NCI-H2196 treated with DMSO at 0.1 percent for 48 hours (cell line): ENCODE results near the gene RXFP4.
A peak's percentile ranks its signal among the peaks of the same experiment; 100 is the strongest.
"Not testable (repeated sequence)": the region's sequence is repeated elsewhere in the genome, so short reads cannot be mapped to it uniquely, and the experiment has no call there.

Experiments used
- DNase-seq: peaks from one replicate; lab custom pipeline; 2025; ENCODE audit not compliant: unreplicated experiment; lab: John Stamatoyannopoulos, UW

RXFP4 gene

GRCh38 chr1:155929057-155929456 is 12.4 kb upstream of the RXFP4 start:
- DNase-seq, result no peak

GRCh38 chr1:155930725-155931124 is 10.7 kb upstream of the RXFP4 start:
- not testable (repeated sequence) for DNase-seq

GRCh38 chr1:155931332-155932038 is 10.0 kb upstream of the RXFP4 start:
- no peak for DNase-seq

- no peak for DNase-seq
Observed at GRCh38 chr1:155932081-155932480, 9.4 kb upstream of the RXFP4 start.

- DNase-seq, result no peak
Observed at GRCh38 chr1:155932487-155932886, 9.0 kb upstream of the RXFP4 start.

GRCh38 chr1:155933591-155934096 is 7.8 kb upstream of the RXFP4 start:
- no peak for DNase-seq

GRCh38 chr1:155934097-155934935 is 7.1 kb upstream of the RXFP4 start, which contains the start of gene KHDC4:
KHDC4 (minus strand) TSS chr1:155934413; CDS start chr1:155934373, 40 bp downstream.
- peak; percentile 97 for DNase-seq

GRCh38 chr1:155934936-155935590 is 6.4 kb upstream of the RXFP4 start:
- DNase-seq, result no peak

GRCh38 chr1:155938220-155938627 is 3.2 kb upstream of the RXFP4 start:
- DNase-seq, result peak; percentile 36

GRCh38 chr1:155940482-155940992 is 901 bp upstream of the RXFP4 start:
- DNase-seq, result no peak

GRCh38 chr1:155941845-155942531 is 550 bp downstream of the RXFP4 start:
- DNase-seq, result no peak

GRCh38 chr1:155942578-155943141 is 1.2 kb downstream of the RXFP4 start:
- no peak for DNase-seq

GRCh38 chr1:155944444-155944799 is 3.0 kb downstream of the RXFP4 start:
- DNase-seq, result no peak

GRCh38 chr1:155946633-155947219 is 5.3 kb downstream of the RXFP4 start:
- no peak for DNase-seq

- DNase-seq, result no peak
Observed at GRCh38 chr1:155947292-155947691, 5.9 kb downstream of the RXFP4 start.

GRCh38 chr1:155947741-155948140 is 6.3 kb downstream of the RXFP4 start:
- no peak for DNase-seq

- DNase-seq, result no peak
Observed at GRCh38 chr1:155950829-155951228, 9.4 kb downstream of the RXFP4 start.

- DNase-seq, result no peak
Observed at GRCh38 chr1:155951753-155952504, 10.5 kb downstream of the RXFP4 start.

- DNase-seq, result no peak
Observed at GRCh38 chr1:155952505-155952890, 11.1 kb downstream of the RXFP4 start.
